Measurements from ENCODE around the gene OPN4. TPM values are rescaled to one million over a fixed set of nuclear protein-coding genes. Genes with fewer than 3 reads are reported as not detected.

OPN4 gene
- total and polyA plus RNA-seq, 2 of the 8 experiments (the other 6 are each of a cell fraction or from before 2014, with no cell fraction given): not detected

DNA sequence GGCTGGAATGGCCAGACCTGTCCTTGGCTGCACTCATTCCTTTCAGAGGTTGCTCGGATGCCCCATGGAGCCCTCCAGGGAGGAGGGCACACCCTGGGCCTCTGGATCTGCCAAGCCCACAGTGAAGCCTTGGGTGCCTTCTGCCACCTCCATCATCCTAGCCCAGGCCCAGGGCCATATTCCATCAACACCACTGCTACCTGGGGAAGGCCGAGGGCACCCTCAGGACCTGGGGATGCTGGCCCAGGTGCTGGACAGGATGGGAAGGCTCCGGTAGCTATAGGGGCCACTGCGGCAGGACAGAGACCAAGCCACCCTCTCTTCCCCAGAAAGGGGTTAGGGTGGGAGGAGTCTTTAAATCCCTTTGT, 810 bp downstream of the OPN4 start:
- no peak overlapping the region for H4K91ac ChIP-seq (replicated peaks; ENCODE audit: insufficient read length, low read length)
- no peak overlapping the region for H3K18ac ChIP-seq (ENCODE audit: extremely low read depth, low read length)
- H3K79me2 ChIP-seq (ENCODE audit: control insufficient read depth in 1 of 2, insufficient read depth in 2 of 2, low read length in 2 of 2): no peaks in the 10 kb centered on the region
- FAIRE-seq (no peak), DNase-seq (ENCODE audit: low read depth in 1 of 2, low spot score in 2 of 2) (no peak)
- no peak overlapping the region for H3K4ac ChIP-seq (replicated peaks; ENCODE audit: insufficient read length, low read depth, low read length)
- H2BK15ac ChIP-seq (ENCODE audit: low read length): no peak overlapping the region
- no peak overlapping the region for H4K5ac ChIP-seq (ENCODE audit: insufficient read length, low read depth, low read length)
- no peak overlapping the region for H3K4me2 ChIP-seq (ENCODE audit: insufficient read depth in 1 of 2, low read depth in 2 of 2, low read length in 2 of 2)
- POLR2A ChIA-PET (ENCODE audit: partially characterized antibody): no interaction called here
- no peak overlapping the region for H2BK20ac ChIP-seq (ENCODE audit: low read length)
- no peaks in the 10 kb centered on the region for H3K36me3 ChIP-seq (ENCODE audit: control insufficient read depth in 2 of 4, insufficient read depth in 4 of 4, low read length in 3 of 4)
- no peak overlapping the region for H2BK120ac ChIP-seq (replicated peaks; ENCODE audit: low read depth, low read length)
- H4K8ac ChIP-seq (ENCODE audit: extremely low read depth, insufficient read depth, low read length): no peak overlapping the region; the same call in 1 of the 2 replicates
- no peak overlapping the region for H3K56ac ChIP-seq (replicated peaks; ENCODE audit: insufficient read length, low read depth, low read length)
- no peak overlapping the region for H3K23ac ChIP-seq (ENCODE audit: insufficient read length)
- 100% methylated on average over 4 of the region's 4 CpGs; no CpG with 5 or more reads in 1 of the 2 experiments for WGBS, 2 experiments (ENCODE audit: extremely low coverage in 1 of 2, insufficient coverage in 1 of 2, insufficient read length in 1 of 2, insufficient replicate concordance in 2 of 2, low coverage in 1 of 2, low lambda C conversion rate in 2 of 2, missing lambda C conversion rate in 1 of 2)
- H3K23me2 ChIP-seq (ENCODE audit: low read depth, low read length): peaks cover 7% of the 10 kb centered on the region; the same call in 1 of the 2 replicates
- H3K4me3 ChIP-seq (ENCODE audit: extremely low read depth in 1 of 4, insufficient read depth in 2 of 4, low read depth in 3 of 4, low read length in 4 of 4): no peak overlapping the region
- H4K20me1 ChIP-seq (replicated peaks in 1 of 2; ENCODE audit: control insufficient read depth in 1 of 2, insufficient read depth in 2 of 2, low read length in 2 of 2): peaks cover 0 to 6% of the 10 kb centered on the region in 2 experiments
- H3K9ac ChIP-seq (replicated peaks in 1 of 4; ENCODE audit: extremely low read depth in 1 of 4, low read depth in 3 of 4, low read length in 3 of 4): no peak overlapping the region
- H3K79me1 ChIP-seq (ENCODE audit: low read depth, low read length): no peaks in the 10 kb centered on the region
- no peaks in the 10 kb centered on the region for H3K27me3 ChIP-seq (replicated peaks in 1 of 4; ENCODE audit: control insufficient read depth in 3 of 4, extremely low read depth in 1 of 4, insufficient read depth in 3 of 4, low read length in 3 of 4)
- H3K4me1 ChIP-seq (replicated peaks in 1 of 4; ENCODE audit: control insufficient read depth in 3 of 4, insufficient read depth in 4 of 4, low read length in 3 of 4): peaks cover 0 to 6% (median 3%) of the 10 kb centered on the region in 4 experiments; a peak in 1 of 7 replicates
- H2AFZ ChIP-seq (ENCODE audit: low read length): no peak overlapping the region
- no peak overlapping the region for H3K14ac ChIP-seq (ENCODE audit: insufficient read length)
- no peaks in the 10 kb centered on the region for H3K9me3 ChIP-seq (ENCODE audit: insufficient read depth in 2 of 2, low read depth in 1 of 2, low read length in 1 of 2)
- no peak overlapping the region for H3K27ac ChIP-seq (ENCODE audit: low read depth, low read length)
- H2BK5ac ChIP-seq (ENCODE audit: low read depth, low read length): no peak overlapping the region
- no peak overlapping the region for H2AK5ac ChIP-seq (ENCODE audit: low read depth, low read length)
- no peak overlapping the region for H2BK12ac ChIP-seq (ENCODE audit: low read depth, low read length)
- no peak for TF ChIP-seq SRF (IDR thresholded peaks at IDR 0.05; ENCODE audit: low read depth, low read length)
- no peak for TF ChIP-seq BCL11A (IDR thresholded peaks at IDR 0.05; ENCODE audit: low read depth in 2 of 2, low read length in 2 of 2)
- TF ChIP-seq NRF1 (IDR thresholded peaks at IDR 0.05; ENCODE audit: low read depth, low read length): no peak
- TF ChIP-seq RBBP5 (IDR thresholded peaks at IDR 0.05; ENCODE audit: borderline replicate concordance, low read depth, low read length): no peak
- CTCF ChIA-PET (ENCODE audit: partially characterized antibody): interaction anchor here (0.7 to 1.7 kb wide), 4 partner anchors 8 to 311 kb away, joined by 3 to 7 read pairs (median 5); no protein-coding TSS in a partner anchor

All from H1 (cell line).